HG02943 (cell line): ENCODE measurements around the gene ARL8B.
"Not testable (repeated sequence)": the region's sequence is repeated elsewhere in the genome, so short reads cannot be mapped to it uniquely, and the experiment has no call there.

Source experiments
- ATAC-seq: cut with Tn5 transposase; IDR thresholded peaks from one replicate; pipeline ENCODE4 v1.9.1; 2021; ENCODE audit warnings: mild to moderate bottlenecking, low read depth, moderate library complexity; ENCODE audit not compliant: unreplicated experiment

Gene ARL8B

GRCh38 chr3:5143464-5143863, 21.4 kb downstream of the ARL8B start:
- ATAC-seq = no peak

GRCh38 chr3:5144316-5144994, 22.4 kb downstream of the ARL8B start:
- ATAC-seq = no peak

GRCh38 chr3:5145120-5145519, 23.0 kb downstream of the ARL8B start:
- ATAC-seq = no peak

- not testable (repeated sequence) for ATAC-seq
Observed at GRCh38 chr3:5147152-5147551, 25.1 kb downstream of the ARL8B start.

GRCh38 chr3:5149306-5149880, 27.3 kb downstream of the ARL8B start:
- no peak for ATAC-seq

- ATAC-seq = no peak
Observed at GRCh38 chr3:5151586-5151985, 29.5 kb downstream of the ARL8B start.

GRCh38 chr3:5153074-5153473, 31.0 kb downstream of the ARL8B start:
- ATAC-seq = no peak

- ATAC-seq = no peak
Observed at GRCh38 chr3:5155241-5155640, 33.1 kb downstream of the ARL8B start.

GRCh38 chr3:5160321-5160720, 38.2 kb downstream of the ARL8B start:
- ATAC-seq = no peak

- no peak for ATAC-seq
Observed at GRCh38 chr3:5160940-5161858, 39.1 kb downstream of the ARL8B start.

GRCh38 chr3:5162102-5162501, 40.0 kb downstream of the ARL8B start:
- no peak for ATAC-seq

GRCh38 chr3:5165698-5166097, 43.6 kb downstream of the ARL8B start:
- no peak for ATAC-seq

GRCh38 chr3:5166846-5167245, 44.8 kb downstream of the ARL8B start:
- ATAC-seq = no peak

GRCh38 chr3:5168110-5168509, 46.0 kb downstream of the ARL8B start:
- no peak for ATAC-seq

GRCh38 chr3:5169807-5170206, 47.7 kb downstream of the ARL8B start:
- ATAC-seq = no peak

GRCh38 chr3:5170975-5171374, 48.9 kb downstream of the ARL8B start:
- no peak for ATAC-seq

GRCh38 chr3:5172018-5172417, 49.9 kb downstream of the ARL8B start:
- no peak for ATAC-seq

GRCh38 chr3:5179036-5179435, 56.9 kb downstream of the ARL8B start:
- ATAC-seq = not testable (repeated sequence)

- ATAC-seq = peak; percentile 73
Observed at GRCh38 chr3:5181469-5182141, 59.5 kb downstream of the ARL8B start.

- ATAC-seq = not testable (repeated sequence)
Observed at GRCh38 chr3:5183714-5184113, 61.6 kb downstream of the ARL8B start.

GRCh38 chr3:5184499-5184898, 62.4 kb downstream of the ARL8B start:
- ATAC-seq = no peak
